Activated T-cell treated with anti-CD3 and anti-CD28 coated beads, Interleukin-2, amount 50 U/mL, for 4 hours (primary cell): ENCODE results near the gene MBP. TPM values are rescaled to one million over a fixed set of nuclear protein-coding genes. Genes with fewer than 3 reads are reported as not detected.

Experiments
- ATAC-seq, 2 donors: fragments of 200-7000 bp; cut with Tn5 transposase; one replicate each; pipeline ENCODE4 v1.10.0; 2021
- DNase-seq: peaks from one replicate; pipeline ENCODE4 v3.0.0-alpha.2; 2020
- H3K27me3 Mint-ChIP-seq: one replicate; pipeline ENCODE4 v1.8.0; 2021; ENCODE audit warnings: low read depth, mixed read lengths
- H3K36me3 Mint-ChIP-seq: one replicate; pipeline ENCODE4 v1.8.0; 2022; ENCODE audit warnings: mixed read lengths; ENCODE audit not compliant: insufficient read depth
- H3K4me1 Mint-ChIP-seq: one replicate; pipeline ENCODE4 v1.8.0; 2021; ENCODE audit warnings: low read depth, mixed read lengths
- H3K4me3 Mint-ChIP-seq: one replicate; pipeline ENCODE4 v1.8.0; 2021; ENCODE audit warnings: mild to moderate bottlenecking, moderate library complexity, mixed read lengths
- H3K9me3 Mint-ChIP-seq: one replicate; pipeline ENCODE4 v1.8.0; 2021; ENCODE audit warnings: mixed read lengths
- total RNA-seq, 3 donors: library from RNA; stranded (reverse); gene quantifications; one replicate each; pipeline ENCODE4 v1.2.1, GENCODE V29; 2021

MBP gene
- total RNA-seq, 3 donors from 2014 or later = 28.1 to 32.9 (median 32.3) TPM

GRCh38 chr18:77006305-77007175 is 126.0 kb downstream of the MBP start:
- Mint-ChIP-seq H3K4me3 (no peak overlapping the region), H3K36me3 (peaks cover 8% of the 10 kb centered on the region), H3K9me3 (no peaks in the 10 kb centered on the region), H3K27me3 (no peaks in the 10 kb centered on the region), H3K4me1 (peaks cover 22% of the 10 kb centered on the region)
- ATAC-seq (no peak), DNase-seq (no peak)

GRCh38 chr18:77005651-77006195 is 126.9 kb downstream of the MBP start:
- ATAC-seq = no peak
- no peak for DNase-seq
- Mint-ChIP-seq H3K4me3 (no peak overlapping the region), H3K36me3 (peaks cover 5% of the 10 kb centered on the region), H3K9me3 (no peaks in the 10 kb centered on the region), H3K4me1 (peaks cover 22% of the 10 kb centered on the region), H3K27me3 (no peaks in the 10 kb centered on the region)

GRCh38 chr18:77004555-77005380 is 127.8 kb downstream of the MBP start:
- no peaks in the 10 kb centered on the region for H3K36me3 Mint-ChIP-seq
- peak overlapping the region; percentile 37 for H3K4me3 Mint-ChIP-seq
- H3K27me3 Mint-ChIP-seq = no peaks in the 10 kb centered on the region
- ATAC-seq (peak in 1 of 2 donors; percentile 45), DNase-seq (no peak)
- peaks cover 29% of the 10 kb centered on the region for H3K4me1 Mint-ChIP-seq
- no peaks in the 10 kb centered on the region for H3K9me3 Mint-ChIP-seq

- ATAC-seq = no peak
- no peaks in the 10 kb centered on the region for H3K36me3 Mint-ChIP-seq
- peaks cover 29% of the 10 kb centered on the region for H3K4me1 Mint-ChIP-seq
- H3K9me3 Mint-ChIP-seq = no peaks in the 10 kb centered on the region
- H3K4me3 Mint-ChIP-seq = no peak overlapping the region
- DNase-seq = no peak
- no peaks in the 10 kb centered on the region for H3K27me3 Mint-ChIP-seq
Measured at GRCh38 chr18:77003316-77003715, 129.3 kb downstream of the MBP start.

- Mint-ChIP-seq H3K9me3 (no peaks in the 10 kb centered on the region), H3K27me3 (no peaks in the 10 kb centered on the region), H3K36me3 (no peaks in the 10 kb centered on the region), H3K4me1 (peaks cover 28% of the 10 kb centered on the region), H3K4me3 (no peak overlapping the region)
- no peak for ATAC-seq
- DNase-seq = no peak
Measured at GRCh38 chr18:77002496-77002895, 130.1 kb downstream of the MBP start.

GRCh38 chr18:77001979-77002378 is 130.6 kb downstream of the MBP start:
- peaks cover 27% of the 10 kb centered on the region for H3K4me1 Mint-ChIP-seq
- no peaks in the 10 kb centered on the region for H3K9me3 Mint-ChIP-seq
- ATAC-seq (no peak), DNase-seq (no peak)
- no peaks in the 10 kb centered on the region for H3K27me3 Mint-ChIP-seq
- H3K36me3 Mint-ChIP-seq = no peaks in the 10 kb centered on the region
- no peak overlapping the region for H3K4me3 Mint-ChIP-seq

- Mint-ChIP-seq H3K36me3 (no peaks in the 10 kb centered on the region), H3K9me3 (no peaks in the 10 kb centered on the region), H3K4me1 (peaks cover 25% of the 10 kb centered on the region), H3K27me3 (no peaks in the 10 kb centered on the region), H3K4me3 (no peak overlapping the region)
- ATAC-seq (no peak), DNase-seq (no peak)
Measured at GRCh38 chr18:77001041-77001440, 131.5 kb downstream of the MBP start.

- Mint-ChIP-seq H3K27me3 (no peaks in the 10 kb centered on the region), H3K36me3 (peaks cover 4% of the 10 kb centered on the region), H3K4me1 (peaks cover 20% of the 10 kb centered on the region), H3K9me3 (no peaks in the 10 kb centered on the region), H3K4me3 (no peak overlapping the region)
- ATAC-seq (no peak), DNase-seq (peak; percentile 47)
Measured at GRCh38 chr18:77000527-77000926, 132.1 kb downstream of the MBP start.

GRCh38 chr18:76999077-76999476 is 133.5 kb downstream of the MBP start:
- no peak overlapping the region for H3K4me3 Mint-ChIP-seq
- ATAC-seq (no peak), DNase-seq (no peak)
- no peaks in the 10 kb centered on the region for H3K27me3 Mint-ChIP-seq
- no peaks in the 10 kb centered on the region for H3K9me3 Mint-ChIP-seq
- peaks cover 5% of the 10 kb centered on the region for H3K36me3 Mint-ChIP-seq
- H3K4me1 Mint-ChIP-seq = peaks cover 7% of the 10 kb centered on the region

- DNase-seq (no peak), ATAC-seq (no peak)
- Mint-ChIP-seq H3K4me3 (no peak overlapping the region), H3K36me3 (peaks cover 5% of the 10 kb centered on the region), H3K27me3 (no peaks in the 10 kb centered on the region), H3K9me3 (no peaks in the 10 kb centered on the region), H3K4me1 (peaks cover 7% of the 10 kb centered on the region)
Measured at GRCh38 chr18:76997951-76998808, 134.4 kb downstream of the MBP start.

- Mint-ChIP-seq H3K4me3 (no peak overlapping the region), H3K27me3 (no peaks in the 10 kb centered on the region), H3K36me3 (peaks cover 5% of the 10 kb centered on the region), H3K4me1 (peaks cover 7% of the 10 kb centered on the region), H3K9me3 (no peaks in the 10 kb centered on the region)
- DNase-seq (no peak), ATAC-seq (no peak)
Measured at GRCh38 chr18:76996429-76996828, 136.2 kb downstream of the MBP start.

GRCh38 chr18:76995896-76996295 is 136.7 kb downstream of the MBP start:
- no peak for ATAC-seq
- H3K36me3 Mint-ChIP-seq = peaks cover 5% of the 10 kb centered on the region
- H3K4me1 Mint-ChIP-seq = peaks cover 7% of the 10 kb centered on the region
- H3K4me3 Mint-ChIP-seq = no peak overlapping the region
- no peak for DNase-seq
- H3K9me3 Mint-ChIP-seq = no peaks in the 10 kb centered on the region
- no peaks in the 10 kb centered on the region for H3K27me3 Mint-ChIP-seq

GRCh38 chr18:76994086-76994654 is 138.4 kb downstream of the MBP start:
- ATAC-seq = no peak
- H3K4me3 Mint-ChIP-seq = no peak overlapping the region
- no peaks in the 10 kb centered on the region for H3K4me1 Mint-ChIP-seq

More at GRCh38 chr18:76994086-76994654, 138.4 kb downstream of the MBP start:
- Mint-ChIP-seq H3K36me3 (peaks cover 5% of the 10 kb centered on the region), H3K27me3 (no peaks in the 10 kb centered on the region), H3K9me3 (no peaks in the 10 kb centered on the region)
- DNase-seq = no peak
